Activated T-cell treated with anti-CD3 and anti-CD28 coated beads for 48 hours (primary cell): ENCODE results near the gene POLA1.
"Not testable (repeated sequence)": the region's sequence is repeated elsewhere in the genome, so short reads cannot be mapped to it uniquely, and the experiment has no call there.

Experiments used
- DNase-seq: peaks from one replicate; pipeline ENCODE4 v3.0.0-alpha.2; 2020; ENCODE audit warnings: low read depth

The POLA1 gene

DNA sequence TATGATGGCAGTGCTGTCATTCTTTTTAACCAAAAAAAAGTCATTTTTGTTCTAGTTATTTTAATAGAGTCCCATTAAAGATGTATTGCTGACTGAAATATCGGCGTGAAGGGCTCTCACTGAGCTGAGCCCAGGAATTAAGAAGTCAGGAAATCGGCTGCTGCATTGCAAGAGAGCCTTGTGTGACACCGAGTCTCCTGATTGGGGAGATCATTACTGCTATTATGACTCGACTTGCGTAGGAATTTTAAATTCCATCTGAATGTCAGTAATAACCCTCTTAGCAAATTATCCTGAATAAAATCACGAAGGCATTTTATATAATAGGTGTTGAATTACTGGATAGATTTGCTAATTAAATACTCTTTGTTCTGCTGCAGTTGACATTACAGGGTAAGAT is 111.5 kb downstream of the POLA1 start:
- no peak for DNase-seq

DNA sequence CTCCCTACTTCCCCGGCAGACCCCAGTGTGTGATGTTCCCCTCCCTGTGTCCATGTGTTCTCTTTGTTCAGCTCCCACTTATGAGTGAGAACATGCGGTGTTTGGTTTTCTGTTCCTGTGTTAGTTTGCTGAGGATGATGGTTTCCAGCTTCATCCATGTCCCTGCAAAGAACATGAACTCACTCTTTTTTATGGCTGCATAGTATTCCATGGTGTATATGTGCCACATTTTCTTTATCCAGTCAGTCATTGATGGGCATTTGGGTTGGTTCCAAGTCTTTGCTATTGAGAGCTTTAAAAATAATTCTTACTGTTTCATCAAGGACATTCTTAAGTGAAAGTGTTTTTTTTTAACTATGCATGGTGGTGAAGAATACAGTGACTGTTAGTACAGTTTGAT is 126.1 kb downstream of the POLA1 start:
- not testable (repeated sequence) for DNase-seq

DNA sequence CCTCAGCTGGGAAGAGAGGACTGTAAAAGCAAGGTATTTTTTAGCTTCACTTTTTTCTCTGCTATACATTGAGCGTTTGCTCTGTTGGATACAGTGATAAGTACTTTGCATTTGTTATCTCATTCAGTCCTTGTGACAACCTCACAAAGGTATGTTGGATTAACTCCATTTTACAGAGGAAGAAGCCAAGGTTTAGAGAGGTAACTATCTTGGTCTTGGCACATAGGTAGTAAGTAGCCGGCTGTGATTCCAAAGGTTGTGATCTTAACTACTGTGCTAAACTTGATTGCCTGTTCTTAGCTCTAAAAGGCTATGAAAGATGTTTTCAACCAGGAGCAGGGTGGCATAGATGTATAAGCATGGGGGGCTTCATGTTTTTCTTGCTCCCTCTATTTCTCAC is 134.4 kb downstream of the POLA1 start:
- DNase-seq, result no peak

DNA sequence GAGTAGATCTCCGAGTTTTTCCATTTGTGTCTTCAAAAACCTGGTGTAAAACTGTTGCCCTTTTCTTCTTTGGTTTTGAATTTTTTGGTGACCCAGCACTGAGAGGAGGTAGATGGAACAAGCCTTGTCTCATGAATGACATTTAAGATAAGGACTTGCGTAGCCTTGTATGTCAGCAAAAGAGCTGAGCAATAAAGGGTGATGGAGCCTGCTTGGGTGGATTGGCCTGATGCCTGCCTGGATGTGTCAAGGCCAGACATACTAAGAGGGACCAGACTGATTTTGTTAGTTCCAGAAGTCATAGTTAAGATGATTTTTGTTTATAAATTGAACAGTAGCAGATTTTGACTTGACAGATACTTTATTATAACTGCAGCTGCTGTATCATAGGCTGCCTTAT is 134.9 kb downstream of the POLA1 start:
- no peak for DNase-seq

DNA sequence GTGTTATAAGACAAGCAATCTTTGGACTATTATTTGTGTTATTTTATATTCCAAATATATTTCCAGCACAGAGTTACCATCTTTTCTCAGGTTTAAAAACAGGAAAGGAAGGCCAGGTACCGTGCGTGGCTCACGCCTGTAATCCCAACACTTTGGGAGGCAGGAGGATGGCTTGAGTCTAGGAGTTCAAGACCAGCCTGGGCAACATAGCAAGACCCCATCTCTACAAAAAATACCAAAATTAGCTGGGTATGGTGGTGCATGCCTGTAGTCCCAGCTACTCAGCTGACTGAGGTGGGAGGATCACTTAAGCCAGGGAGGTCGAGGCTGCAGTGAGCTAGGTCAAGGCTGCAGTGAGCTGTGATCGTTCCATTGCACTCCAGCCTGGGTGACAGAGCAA is 140.0 kb downstream of the POLA1 start:
- no peak for DNase-seq

DNA sequence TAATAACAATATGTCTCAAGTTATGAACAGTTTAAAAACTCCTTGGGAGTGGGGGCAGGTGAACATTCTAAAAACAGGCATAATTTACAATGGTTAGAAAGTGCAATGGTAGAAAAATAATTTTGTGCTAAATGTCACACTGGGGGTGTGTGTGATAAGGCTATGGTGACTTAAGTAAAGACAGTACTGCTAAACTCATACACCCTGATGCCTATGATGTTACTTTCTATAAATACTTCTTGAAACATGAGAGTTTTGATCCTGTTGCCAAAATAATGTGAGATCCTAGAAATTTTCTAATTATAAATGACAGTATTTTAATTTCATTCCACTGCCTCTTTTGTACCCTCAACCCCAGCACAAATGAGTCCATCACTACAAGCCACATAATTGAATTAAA is 144.2 kb downstream of the POLA1 start:
- DNase-seq, result no peak

GRCh38 chrX:24838629-24839028 is 144.9 kb downstream of the POLA1 start:
- no peak for DNase-seq

GRCh38 chrX:24839331-24839730 is 145.6 kb downstream of the POLA1 start:
- DNase-seq, result no peak

DNA sequence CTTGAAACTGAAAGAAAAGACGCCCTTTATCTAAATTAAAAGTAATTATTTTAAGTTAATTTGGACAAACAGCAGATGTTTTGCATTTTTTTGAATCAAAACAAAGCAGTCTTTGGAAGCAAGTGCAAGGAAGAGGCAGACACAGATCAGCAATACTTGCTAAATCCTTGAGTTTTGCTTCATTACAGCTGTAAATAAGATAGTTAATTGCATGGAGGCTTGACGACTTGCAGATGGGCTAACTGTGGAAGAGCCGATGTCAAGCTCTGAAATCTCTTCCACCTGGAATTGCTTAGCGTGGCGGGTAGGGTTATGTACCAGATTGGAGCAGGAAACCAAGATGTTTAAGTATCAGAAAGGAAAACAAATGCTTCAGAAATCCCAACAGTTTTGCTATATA is 148.8 kb downstream of the POLA1 start:
- DNase-seq, result no peak

DNA sequence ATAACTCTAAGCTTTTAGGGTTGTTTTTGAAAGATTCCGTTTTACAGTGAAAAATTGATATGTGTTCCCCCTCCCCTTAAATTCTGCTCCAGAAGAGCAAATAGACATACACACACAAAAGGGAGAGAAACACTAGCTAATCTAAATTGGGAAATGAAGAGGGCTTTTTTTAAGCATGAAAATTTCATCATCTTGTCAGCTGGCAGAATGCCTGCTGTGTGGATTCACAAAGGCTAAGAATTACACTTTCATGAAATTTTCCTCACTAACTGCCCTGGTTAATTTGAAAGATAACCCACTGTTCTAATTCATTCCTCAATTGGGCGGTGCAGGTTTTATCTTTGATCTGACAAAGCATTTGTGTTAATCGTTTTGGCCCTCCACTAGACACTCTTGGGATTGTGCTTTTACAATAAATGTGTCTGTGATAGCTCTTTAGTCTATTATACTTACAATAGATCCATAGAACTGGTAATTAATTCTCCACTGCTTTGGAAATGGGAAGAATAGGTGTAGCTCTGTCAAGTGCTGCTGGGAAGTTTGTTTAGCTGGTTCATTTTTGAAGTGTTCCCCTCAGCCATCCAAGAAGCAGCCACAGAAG is 152.9 kb downstream of the POLA1 start:
- DNase-seq, result no peak

- DNase-seq, result no peak
Measured at GRCh38 chrX:24851289-24851688, 157.6 kb downstream of the POLA1 start.

GRCh38 chrX:24851780-24852179 is 158.1 kb downstream of the POLA1 start:
- DNase-seq, result no peak

GRCh38 chrX:24858004-24858746 is 164.5 kb downstream of the POLA1 start:
- DNase-seq, result no peak

GRCh38 chrX:24859211-24859841 is 165.6 kb downstream of the POLA1 start:
- DNase-seq, result no peak

DNA sequence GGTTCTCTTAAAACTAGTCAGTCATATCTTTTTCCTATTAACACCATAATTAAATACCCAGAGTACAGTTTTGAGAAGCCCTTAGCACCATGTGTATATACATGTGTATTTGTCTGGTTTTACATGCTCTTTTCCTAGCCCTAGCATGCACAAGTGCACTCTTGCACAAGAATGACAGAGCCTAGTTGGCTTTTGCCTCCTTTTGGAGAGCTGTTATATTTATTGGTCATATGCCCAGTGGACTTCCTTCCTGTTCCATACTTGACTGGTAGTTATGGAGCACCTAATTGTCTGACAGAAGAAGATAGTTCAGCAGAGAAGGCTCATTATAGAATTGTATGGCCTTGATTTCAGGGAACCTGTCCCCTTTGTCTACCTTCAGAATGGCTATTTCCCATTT is 166.4 kb downstream of the POLA1 start:
- no peak for DNase-seq

GRCh38 chrX:24862343-24862742 is 168.6 kb downstream of the POLA1 start:
- no peak for DNase-seq

- not testable (repeated sequence) for DNase-seq
Measured at GRCh38 chrX:24863779-24864178, 170.1 kb downstream of the POLA1 start.

DNA sequence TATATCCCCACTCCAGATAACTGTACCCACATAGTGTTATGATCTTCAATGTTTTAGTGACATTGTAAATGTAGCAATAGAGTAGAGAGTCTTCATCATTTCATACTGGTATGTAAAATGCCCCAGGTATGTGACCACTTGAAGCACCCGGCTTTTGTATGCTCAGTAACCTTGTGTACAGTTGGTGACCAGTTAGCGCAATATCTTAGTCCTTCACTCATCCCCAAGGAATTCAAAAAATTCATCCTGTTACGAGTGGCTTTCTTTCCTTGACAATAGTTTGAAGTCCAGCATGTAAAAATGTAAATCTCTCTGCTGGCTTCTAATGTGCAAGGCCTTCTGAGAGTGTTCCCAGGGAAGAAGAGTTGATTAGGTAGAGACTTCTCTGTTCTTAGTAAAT is 176.4 kb downstream of the POLA1 start:
- no peak for DNase-seq

- no peak for DNase-seq
Measured at GRCh38 chrX:24874604-24875247, 181.0 kb downstream of the POLA1 start.

GRCh38 chrX:24876530-24877287 is 183.0 kb downstream of the POLA1 start:
- no peak for DNase-seq

GRCh38 chrX:24877288-24877664 is 183.6 kb downstream of the POLA1 start:
- DNase-seq, result no peak
